Activated naive CD8-positive, alpha-beta T cell treated with anti-CD3 and anti-CD28 coated beads, Interleukin-2, amount 50 U/mL, for 24 hours (primary cell): ENCODE data around the gene TRPC1.
"Not testable (repeated sequence)": the region's sequence is repeated elsewhere in the genome, so short reads cannot be mapped to it uniquely, and the experiment has no call there.

Experiments used
- ATAC-seq: fragments of 150-1000 bp; cut with Tn5 transposase; one replicate; pipeline ENCODE4 v1.10.0; 2021
- DNase-seq: peaks from one replicate; pipeline ENCODE4 v3.0.0; 2021
- H3K27ac Mint-ChIP-seq: one replicate; pipeline ENCODE4 v1.8.0; 2021; ENCODE audit warnings: mild to moderate bottlenecking, mixed read lengths
- H3K27me3 Mint-ChIP-seq: one replicate; pipeline ENCODE4 v1.8.0; 2021; ENCODE audit warnings: mixed read lengths
- H3K36me3 Mint-ChIP-seq: one replicate; pipeline ENCODE4 v1.8.0; 2021; ENCODE audit warnings: low read depth, mixed read lengths
- H3K4me1 Mint-ChIP-seq: one replicate; pipeline ENCODE4 v1.8.0; 2021; ENCODE audit warnings: mixed read lengths
- H3K4me3 Mint-ChIP-seq: one replicate; pipeline ENCODE4 v1.8.0; 2021; ENCODE audit warnings: mild to moderate bottlenecking, moderate library complexity, mixed read lengths
- H3K9me3 Mint-ChIP-seq: one replicate; pipeline ENCODE4 v1.8.0; 2021; ENCODE audit warnings: mixed read lengths

Gene TRPC1

DNA sequence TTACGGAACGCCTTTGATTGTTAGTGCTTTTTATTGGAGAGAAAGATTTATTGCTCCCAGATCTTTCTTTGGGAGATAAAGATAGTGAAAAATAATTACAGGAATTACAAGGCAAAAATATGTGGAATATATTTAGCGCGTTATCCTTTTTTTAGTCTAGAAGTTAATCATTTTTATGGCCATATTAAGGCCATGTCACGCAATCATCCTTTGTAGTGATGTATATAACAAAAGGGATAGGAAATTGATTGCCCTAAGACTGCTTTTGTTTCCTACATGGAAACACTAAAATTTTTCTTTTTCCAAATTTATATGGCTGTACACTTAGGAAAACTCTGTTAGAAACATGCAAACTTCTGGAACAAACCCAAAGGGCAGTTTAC is 1.5 kb downstream of the TRPC1 start:
- peaks cover 9% of the 10 kb centered on the region for H3K4me1 Mint-ChIP-seq
- H3K4me3 Mint-ChIP-seq: peak overlapping the region; percentile 82
- ATAC-seq (no peak), DNase-seq (no peak)
- no peak overlapping the region for H3K27ac Mint-ChIP-seq
- peaks cover 37% of the 10 kb centered on the region for H3K27me3 Mint-ChIP-seq
- H3K9me3 Mint-ChIP-seq: no peaks in the 10 kb centered on the region
- H3K36me3 Mint-ChIP-seq: no peaks in the 10 kb centered on the region

DNA sequence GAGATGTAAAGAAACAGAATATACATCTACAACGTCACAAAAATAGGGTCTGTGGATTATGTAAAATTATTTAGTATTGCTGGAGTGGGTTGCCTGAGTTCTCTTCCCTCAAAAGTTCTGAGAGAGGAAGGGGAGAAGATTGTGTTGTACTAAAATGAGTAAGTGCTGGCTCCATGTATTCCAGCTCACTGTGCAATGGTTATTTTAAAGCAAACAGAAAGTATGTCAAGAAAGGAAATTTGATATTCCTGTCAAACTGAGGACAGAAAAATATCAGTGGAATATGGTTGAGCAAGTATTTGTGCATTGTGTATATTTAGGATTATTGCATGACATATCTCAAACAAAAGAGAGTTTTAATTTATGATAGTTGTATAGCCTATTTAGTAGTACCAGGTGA is 2.2 kb downstream of the TRPC1 start:
- Mint-ChIP-seq H3K36me3 (no peaks in the 10 kb centered on the region), H3K4me3 (no peak overlapping the region), H3K27me3 (peaks cover 31% of the 10 kb centered on the region), H3K4me1 (peaks cover 9% of the 10 kb centered on the region), H3K9me3 (no peaks in the 10 kb centered on the region), H3K27ac (no peak overlapping the region)
- DNase-seq (no peak), ATAC-seq (no peak)

DNA sequence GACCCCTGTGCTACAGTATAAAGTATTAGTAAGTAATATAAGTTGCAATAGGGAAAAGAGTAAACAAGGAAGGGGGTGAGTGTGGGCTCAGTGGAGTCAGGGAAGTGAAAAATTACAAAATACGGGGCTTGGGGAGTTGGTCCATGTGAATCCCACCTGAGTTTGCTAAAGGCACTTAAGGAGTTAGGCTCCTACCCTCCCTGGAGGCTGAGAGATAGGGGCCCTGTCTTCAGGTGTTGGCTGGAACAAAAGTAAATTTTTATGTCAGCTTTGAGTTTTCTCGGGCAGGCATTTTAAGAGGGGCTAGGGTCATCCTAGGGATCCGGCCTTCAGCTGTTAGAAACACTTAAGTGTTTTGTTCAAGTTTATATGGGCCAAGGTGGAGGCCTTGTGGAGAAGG is 8.2 kb downstream of the TRPC1 start:
- ATAC-seq: no peak
- DNase-seq: no peak
- Mint-ChIP-seq H3K27ac (no peak overlapping the region), H3K27me3 (peaks cover 5% of the 10 kb centered on the region), H3K4me3 (no peak overlapping the region), H3K9me3 (no peaks in the 10 kb centered on the region), H3K4me1 (no peaks in the 10 kb centered on the region), H3K36me3 (no peaks in the 10 kb centered on the region)

DNA sequence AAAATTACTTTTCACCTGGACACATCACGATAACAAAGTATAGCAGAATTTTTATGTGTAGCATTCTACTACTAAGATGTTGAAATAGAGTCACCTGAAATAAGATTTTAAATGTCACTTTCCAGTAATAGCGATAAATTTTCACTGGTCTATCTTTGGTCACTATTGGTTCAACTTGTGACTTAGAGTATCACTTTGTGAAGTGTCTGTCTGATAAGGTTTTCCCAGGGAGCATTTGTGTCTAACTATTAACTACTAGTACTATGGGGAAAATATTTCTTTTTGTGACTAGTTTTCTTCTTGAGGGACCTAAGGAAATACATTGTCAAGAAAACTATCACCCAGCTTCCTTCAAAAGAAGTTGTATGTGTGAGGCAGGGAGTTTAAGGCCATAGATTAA is 11.0 kb downstream of the TRPC1 start:
- H3K4me1 Mint-ChIP-seq: no peaks in the 10 kb centered on the region
- H3K9me3 Mint-ChIP-seq: no peaks in the 10 kb centered on the region
- H3K4me3 Mint-ChIP-seq: no peak overlapping the region
- no peaks in the 10 kb centered on the region for H3K36me3 Mint-ChIP-seq
- DNase-seq (no peak), ATAC-seq (no peak)
- peaks cover 5% of the 10 kb centered on the region for H3K27me3 Mint-ChIP-seq
- H3K27ac Mint-ChIP-seq: no peak overlapping the region

DNA sequence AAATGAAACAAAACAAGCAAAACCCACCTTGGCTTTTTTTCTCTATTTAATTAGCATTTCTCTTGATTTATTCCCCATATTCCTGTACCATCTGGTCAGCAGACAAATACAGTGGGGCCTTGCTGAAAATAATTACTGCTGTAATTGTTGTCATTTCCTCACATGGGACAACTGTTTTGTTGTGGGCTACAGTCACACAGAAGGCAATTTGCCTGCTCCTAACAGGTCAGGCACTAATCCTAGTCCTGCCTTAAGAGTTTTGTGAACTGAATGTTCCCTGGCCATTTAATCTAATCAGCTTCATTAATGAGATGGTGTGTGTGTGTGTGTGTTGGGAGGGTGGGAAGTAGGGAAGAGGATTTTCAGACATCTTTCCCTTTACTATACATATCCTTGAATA is 11.6 kb downstream of the TRPC1 start:
- Mint-ChIP-seq H3K36me3 (no peaks in the 10 kb centered on the region), H3K9me3 (no peaks in the 10 kb centered on the region), H3K4me3 (no peak overlapping the region), H3K4me1 (no peaks in the 10 kb centered on the region), H3K27me3 (peaks cover 5% of the 10 kb centered on the region), H3K27ac (no peak overlapping the region)
- no peak for DNase-seq
- ATAC-seq: no peak

DNA sequence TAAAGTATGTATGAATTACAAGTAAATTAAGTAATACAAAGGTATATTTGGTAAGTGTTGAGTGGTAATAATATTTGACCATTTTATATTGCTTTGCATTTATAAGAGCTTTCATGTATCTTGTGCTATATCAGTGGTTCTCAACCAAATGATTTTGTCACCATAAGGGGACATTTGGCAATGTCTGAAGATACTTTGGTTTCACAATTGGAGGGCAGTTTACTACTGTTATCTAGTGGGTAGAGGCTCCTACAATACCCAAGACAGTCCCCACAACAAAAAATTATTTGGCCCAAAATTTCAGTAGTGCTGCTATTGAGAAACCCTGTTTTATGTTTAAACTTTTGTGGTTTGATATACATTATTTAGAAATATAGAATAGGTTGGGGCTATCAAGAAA is 14.6 kb downstream of the TRPC1 start:
- Mint-ChIP-seq H3K27ac (no peak overlapping the region), H3K9me3 (no peaks in the 10 kb centered on the region), H3K36me3 (no peaks in the 10 kb centered on the region), H3K4me3 (no peak overlapping the region), H3K4me1 (no peaks in the 10 kb centered on the region), H3K27me3 (peaks cover 5% of the 10 kb centered on the region)
- no peak for ATAC-seq
- no peak for DNase-seq

DNA sequence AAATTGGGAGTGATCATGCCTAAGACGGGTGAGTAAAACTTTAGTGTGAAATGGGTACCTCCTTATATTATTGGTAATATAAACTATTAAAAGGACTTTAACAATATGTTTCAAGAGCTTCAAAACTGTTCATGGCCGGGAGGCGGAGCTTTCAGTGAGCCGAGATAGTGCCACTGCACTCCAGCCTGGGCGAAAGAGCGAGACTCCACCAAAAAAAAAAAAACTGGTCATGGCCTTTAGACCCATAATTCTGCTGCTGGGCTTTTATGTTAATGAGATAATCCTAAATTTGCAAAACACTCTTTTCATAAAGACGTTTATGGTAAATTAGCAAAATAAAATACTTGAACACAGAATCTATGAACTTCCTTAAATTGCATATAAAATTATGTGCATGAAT is 22.8 kb downstream of the TRPC1 start:
- no peak overlapping the region for H3K4me3 Mint-ChIP-seq
- H3K27me3 Mint-ChIP-seq: no peaks in the 10 kb centered on the region
- H3K9me3 Mint-ChIP-seq: peaks cover 6% of the 10 kb centered on the region
- DNase-seq (no peak), ATAC-seq (no peak)
- H3K36me3 Mint-ChIP-seq: peaks cover 7% of the 10 kb centered on the region
- no peaks in the 10 kb centered on the region for H3K4me1 Mint-ChIP-seq
- no peak overlapping the region for H3K27ac Mint-ChIP-seq

DNA sequence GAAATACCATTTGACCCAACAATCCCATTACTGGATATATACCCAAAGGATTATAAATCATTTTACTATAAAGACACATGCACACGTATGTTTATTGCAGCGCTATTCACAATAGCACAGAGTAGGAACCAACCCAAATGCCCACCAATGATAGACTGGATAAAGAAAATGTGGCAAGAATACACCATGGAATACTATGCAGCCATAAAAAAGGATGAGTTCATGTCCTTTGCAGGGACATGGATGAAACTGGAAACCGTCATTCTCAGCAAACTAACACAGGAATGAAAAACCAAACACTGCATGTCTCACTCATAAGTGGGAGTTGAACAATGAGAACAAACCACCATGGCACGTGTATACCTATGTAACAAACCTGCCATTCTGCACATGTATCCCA is 26.7 kb downstream of the TRPC1 start:
- H3K36me3 Mint-ChIP-seq, H3K4me1 Mint-ChIP-seq, H3K4me3 Mint-ChIP-seq, H3K27ac Mint-ChIP-seq, DNase-seq, H3K9me3 Mint-ChIP-seq, ATAC-seq, H3K27me3 Mint-ChIP-seq: not testable (repeated sequence)

DNA sequence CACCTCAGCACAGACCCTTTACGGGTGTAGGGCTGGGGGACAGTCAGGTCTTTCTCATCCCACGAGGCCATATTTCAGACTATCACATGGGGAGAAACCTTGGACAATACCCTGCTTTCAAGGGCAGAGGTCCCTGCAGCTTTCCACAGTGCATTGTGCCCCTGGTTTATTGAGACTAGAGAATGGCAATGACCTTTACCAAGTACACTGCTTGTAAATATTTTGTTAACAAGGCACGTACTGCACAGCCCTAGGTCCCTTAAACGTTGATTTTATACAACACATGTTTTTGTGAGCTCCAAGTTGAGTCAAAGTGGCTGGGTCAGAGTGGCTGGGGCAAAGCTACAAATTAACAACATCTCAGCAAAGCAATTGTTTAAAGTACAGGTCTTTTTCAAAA is 28.8 kb downstream of the TRPC1 start:
- not testable (repeated sequence) for H3K4me1 Mint-ChIP-seq, H3K27me3 Mint-ChIP-seq, H3K36me3 Mint-ChIP-seq, H3K9me3 Mint-ChIP-seq, H3K4me3 Mint-ChIP-seq, ATAC-seq, H3K27ac Mint-ChIP-seq, DNase-seq

DNA sequence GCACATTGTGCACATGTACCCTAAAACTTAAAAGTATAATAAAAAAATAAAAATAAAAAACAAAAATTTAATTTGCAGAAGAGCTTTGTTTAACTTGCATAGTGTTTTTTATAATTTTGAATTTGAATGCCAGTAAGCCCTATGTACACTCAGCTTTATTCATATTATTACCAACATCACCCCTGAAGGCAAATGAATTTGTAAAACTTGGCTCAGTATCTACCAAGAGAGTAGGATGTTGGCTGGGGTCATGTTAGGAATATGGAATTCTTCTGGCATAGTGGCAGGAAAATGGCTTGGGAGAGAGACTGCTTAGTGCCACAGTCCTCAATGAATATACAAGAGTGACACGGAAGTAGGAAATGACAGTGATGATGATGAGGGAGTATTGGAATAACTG is 30.7 kb downstream of the TRPC1 start:
- DNase-seq: no peak
- Mint-ChIP-seq H3K4me3 (no peak overlapping the region), H3K36me3 (peaks cover 3% of the 10 kb centered on the region), H3K27me3 (no peaks in the 10 kb centered on the region), H3K4me1 (no peaks in the 10 kb centered on the region), H3K27ac (no peak overlapping the region), H3K9me3 (peaks cover 9% of the 10 kb centered on the region)
- no peak for ATAC-seq

DNA sequence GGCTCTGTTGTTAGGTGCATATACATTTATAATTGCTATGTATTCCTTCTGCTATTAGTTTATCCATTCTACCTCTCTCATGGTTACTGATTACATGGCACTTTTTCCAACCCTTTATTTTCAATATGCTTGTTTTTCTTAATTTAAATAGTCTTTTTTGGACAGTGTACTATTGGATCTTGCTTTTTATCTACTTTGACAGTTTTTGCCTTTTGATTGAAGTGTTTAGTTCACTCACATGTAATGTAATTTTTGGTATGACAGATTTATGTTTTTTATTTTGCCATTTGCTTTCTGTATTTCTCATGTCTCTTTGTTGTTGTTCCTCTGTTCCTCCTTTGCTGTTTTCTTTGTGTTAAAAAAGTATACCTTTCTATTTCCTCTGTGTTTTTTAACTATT is 44.5 kb downstream of the TRPC1 start:
- H3K9me3 Mint-ChIP-seq: peaks cover 21% of the 10 kb centered on the region
- H3K4me1 Mint-ChIP-seq: no peaks in the 10 kb centered on the region
- ATAC-seq (no peak), DNase-seq (no peak)
- no peak overlapping the region for H3K4me3 Mint-ChIP-seq
- H3K27ac Mint-ChIP-seq: no peak overlapping the region
- no peaks in the 10 kb centered on the region for H3K27me3 Mint-ChIP-seq
- H3K36me3 Mint-ChIP-seq: peaks cover 5% of the 10 kb centered on the region

DNA sequence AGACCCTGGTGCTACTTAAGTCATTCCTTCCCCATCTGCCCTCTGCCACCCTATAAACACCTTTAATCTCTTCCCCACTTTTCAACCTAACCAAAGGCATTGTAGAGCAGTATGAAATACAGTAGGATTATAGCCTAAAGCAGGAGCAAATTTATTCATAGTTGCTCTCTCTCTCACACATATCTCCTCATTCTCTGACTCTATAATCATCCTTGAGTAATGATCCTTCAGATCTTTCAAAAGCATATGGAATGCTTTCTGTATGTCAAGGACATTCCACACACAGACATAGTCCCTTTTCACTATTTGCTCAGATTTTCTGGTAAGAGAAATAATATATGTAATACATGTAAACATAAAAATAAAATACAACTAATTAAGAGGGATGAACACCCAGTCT is 54.1 kb downstream of the TRPC1 start:
- ATAC-seq (no peak), DNase-seq (no peak)
- Mint-ChIP-seq H3K4me3 (no peak overlapping the region), H3K4me1 (no peaks in the 10 kb centered on the region), H3K9me3 (peaks cover 4% of the 10 kb centered on the region), H3K27ac (no peak overlapping the region), H3K36me3 (no peaks in the 10 kb centered on the region), H3K27me3 (no peaks in the 10 kb centered on the region)

DNA sequence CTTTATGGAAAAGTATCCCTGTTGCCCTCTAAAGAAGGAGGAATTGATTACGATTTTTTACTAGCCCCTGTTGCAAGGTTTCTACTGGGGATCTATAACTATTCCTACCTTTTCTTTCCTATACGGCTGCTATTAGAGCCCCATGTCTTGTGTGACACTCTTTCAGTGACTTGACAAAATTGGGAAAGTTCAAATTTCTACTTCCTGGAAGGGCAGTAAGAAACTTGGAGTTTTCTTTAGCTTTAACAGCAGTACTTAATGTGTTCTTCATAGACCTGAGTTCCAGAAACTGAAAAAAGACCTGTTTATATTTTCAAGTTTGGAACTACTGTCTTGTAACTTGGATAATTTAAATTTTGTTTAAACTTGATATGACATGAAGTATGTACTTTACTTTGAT is 54.7 kb downstream of the TRPC1 start:
- no peaks in the 10 kb centered on the region for H3K4me1 Mint-ChIP-seq
- DNase-seq: no peak
- no peak for ATAC-seq
- no peak overlapping the region for H3K4me3 Mint-ChIP-seq
- H3K9me3 Mint-ChIP-seq: peaks cover 4% of the 10 kb centered on the region
- H3K27me3 Mint-ChIP-seq: no peaks in the 10 kb centered on the region
- H3K27ac Mint-ChIP-seq: no peak overlapping the region
- H3K36me3 Mint-ChIP-seq: no peaks in the 10 kb centered on the region

DNA sequence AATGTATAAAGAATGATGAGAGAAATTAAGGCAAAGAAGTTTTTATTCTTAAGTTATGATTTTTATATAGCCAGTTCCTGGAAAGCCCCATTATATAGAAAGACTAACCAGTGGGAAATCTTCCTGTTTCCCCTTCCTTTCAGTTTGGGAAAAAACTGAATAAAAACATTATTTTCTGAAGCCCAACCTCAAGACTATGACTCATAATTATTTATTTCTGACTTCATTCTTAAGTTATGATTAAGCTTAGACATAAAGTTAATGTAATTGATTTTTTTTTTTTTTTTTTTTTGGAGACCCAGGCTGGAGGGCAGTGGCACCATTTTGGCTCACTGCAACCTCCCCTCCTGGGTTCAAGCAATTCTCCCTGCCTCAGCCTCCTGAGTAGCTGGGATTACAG is 55.8 kb downstream of the TRPC1 start:
- no peaks in the 10 kb centered on the region for H3K4me1 Mint-ChIP-seq
- no peaks in the 10 kb centered on the region for H3K27me3 Mint-ChIP-seq
- H3K4me3 Mint-ChIP-seq: no peak overlapping the region
- H3K9me3 Mint-ChIP-seq: peaks cover 4% of the 10 kb centered on the region
- no peaks in the 10 kb centered on the region for H3K36me3 Mint-ChIP-seq
- ATAC-seq (no peak), DNase-seq (no peak)
- H3K27ac Mint-ChIP-seq: no peak overlapping the region

DNA sequence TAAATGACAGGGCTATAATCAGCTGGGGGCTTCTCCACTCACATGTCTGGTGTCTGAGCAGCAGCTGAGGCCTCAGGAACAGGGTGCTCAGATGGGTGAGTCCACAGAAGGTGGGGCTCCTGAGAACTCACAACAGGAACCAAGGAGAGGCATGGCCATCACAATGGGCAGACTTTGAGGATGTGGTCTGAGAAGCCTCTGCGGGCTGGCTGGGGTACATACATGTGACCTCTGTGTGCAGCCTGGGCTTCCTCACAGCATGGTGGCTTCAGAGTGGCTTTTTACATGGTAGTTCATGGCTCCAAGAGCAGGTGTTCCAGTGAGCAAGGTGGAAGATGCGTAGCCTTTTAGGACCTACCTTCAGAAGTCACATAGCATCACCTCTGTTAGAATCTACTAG is 58.8 kb downstream of the TRPC1 start:
- no peak for DNase-seq
- Mint-ChIP-seq H3K36me3 (no peaks in the 10 kb centered on the region), H3K27me3 (no peaks in the 10 kb centered on the region), H3K9me3 (peaks cover 4% of the 10 kb centered on the region), H3K27ac (no peak overlapping the region), H3K4me1 (no peaks in the 10 kb centered on the region), H3K4me3 (no peak overlapping the region)
- ATAC-seq: no peak

DNA sequence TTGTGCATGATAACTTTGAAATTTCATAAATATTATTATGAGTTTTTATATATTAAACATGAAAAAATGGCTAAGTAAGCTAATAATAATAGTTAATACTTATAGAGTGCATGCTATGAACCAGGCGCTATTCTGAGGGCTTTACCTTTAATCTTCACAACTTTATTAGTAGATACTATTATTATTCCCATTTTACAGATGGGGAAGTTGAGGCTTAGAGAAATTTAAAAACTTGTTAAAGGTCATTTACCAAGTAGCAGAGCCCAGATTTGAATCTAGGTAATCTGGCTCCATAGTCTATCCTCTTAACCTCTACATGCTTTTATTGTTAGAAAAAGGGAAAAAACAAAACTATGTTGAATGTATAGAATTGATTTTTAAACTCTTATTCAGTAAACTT is 60.4 kb downstream of the TRPC1 start:
- H3K9me3 Mint-ChIP-seq: peaks cover 4% of the 10 kb centered on the region
- H3K27ac Mint-ChIP-seq: no peak overlapping the region
- ATAC-seq: no peak
- no peak overlapping the region for H3K4me3 Mint-ChIP-seq
- H3K36me3 Mint-ChIP-seq: no peaks in the 10 kb centered on the region
- DNase-seq: no peak
- H3K4me1 Mint-ChIP-seq: no peaks in the 10 kb centered on the region
- no peaks in the 10 kb centered on the region for H3K27me3 Mint-ChIP-seq
